AG10803 (cell line): Measurements from ENCODE around the gene ARFGAP1.

Source experiments
- DNase-seq: peaks from one replicate; pipeline ENCODE4 v3.0.0; 2010; ENCODE audit warnings: low read depth
- H3K4me3 ChIP-seq: 2 replicates; pipeline ENCODE4 v1.5.1; 2011; ENCODE audit warnings: mild to moderate bottlenecking, low read length, control low read depth
- TF ChIP-seq, protein P1 (sequence below): conservative IDR thresholded peaks from 2 replicates; pipeline ENCODE4 v1.5.1; 2011; ENCODE audit warnings: mild to moderate bottlenecking, low read length, control low read depth, inconsistent platforms

Gene ARFGAP1

DNA sequence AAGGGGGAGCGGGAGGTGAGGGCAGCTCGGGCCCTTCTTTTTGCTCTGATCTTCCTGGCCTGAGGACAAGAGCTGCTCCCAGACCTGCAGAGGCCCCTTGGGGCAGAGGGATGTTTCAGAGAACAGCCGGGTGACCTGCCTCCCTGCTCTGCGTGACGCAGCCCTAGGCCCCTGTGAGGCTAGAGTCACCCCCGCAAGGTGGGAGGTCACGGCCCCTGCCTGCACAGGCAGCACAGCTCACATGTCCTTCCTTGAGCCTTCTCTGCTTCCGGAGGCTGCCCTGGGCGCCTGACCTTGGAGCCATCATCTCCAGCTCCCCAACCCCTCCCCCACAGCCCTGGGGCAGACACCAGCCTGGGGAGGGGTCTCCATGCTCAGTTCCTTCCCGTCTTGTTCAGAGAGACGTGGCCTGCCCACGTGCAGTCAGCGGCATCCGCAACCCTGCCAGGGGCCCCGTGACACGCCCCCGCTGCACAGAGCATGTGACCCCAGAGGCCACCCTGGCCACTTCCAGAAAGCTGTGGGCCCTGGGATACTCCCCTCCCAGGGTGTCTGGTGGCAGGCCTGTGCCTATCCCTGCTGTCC is 37.1 kb upstream of the ARFGAP1 start, which contains the start of gene BIRC7:
Gene BIRC7 (plus strand): TSS at position 507 of the 585 bp plus-strand sequence. CDS start 192 bp downstream, outside the sequence.
- H3K4me3 ChIP-seq: no peak within 1 kb of the TSS
- TF ChIP-seq, protein P1, sequence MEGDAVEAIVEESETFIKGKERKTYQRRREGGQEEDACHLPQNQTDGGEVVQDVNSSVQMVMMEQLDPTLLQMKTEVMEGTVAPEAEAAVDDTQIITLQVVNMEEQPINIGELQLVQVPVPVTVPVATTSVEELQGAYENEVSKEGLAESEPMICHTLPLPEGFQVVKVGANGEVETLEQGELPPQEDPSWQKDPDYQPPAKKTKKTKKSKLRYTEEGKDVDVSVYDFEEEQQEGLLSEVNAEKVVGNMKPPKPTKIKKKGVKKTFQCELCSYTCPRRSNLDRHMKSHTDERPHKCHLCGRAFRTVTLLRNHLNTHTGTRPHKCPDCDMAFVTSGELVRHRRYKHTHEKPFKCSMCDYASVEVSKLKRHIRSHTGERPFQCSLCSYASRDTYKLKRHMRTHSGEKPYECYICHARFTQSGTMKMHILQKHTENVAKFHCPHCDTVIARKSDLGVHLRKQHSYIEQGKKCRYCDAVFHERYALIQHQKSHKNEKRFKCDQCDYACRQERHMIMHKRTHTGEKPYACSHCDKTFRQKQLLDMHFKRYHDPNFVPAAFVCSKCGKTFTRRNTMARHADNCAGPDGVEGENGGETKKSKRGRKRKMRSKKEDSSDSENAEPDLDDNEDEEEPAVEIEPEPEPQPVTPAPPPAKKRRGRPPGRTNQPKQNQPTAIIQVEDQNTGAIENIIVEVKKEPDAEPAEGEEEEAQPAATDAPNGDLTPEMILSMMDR: no peak
- no peak for DNase-seq

DNA sequence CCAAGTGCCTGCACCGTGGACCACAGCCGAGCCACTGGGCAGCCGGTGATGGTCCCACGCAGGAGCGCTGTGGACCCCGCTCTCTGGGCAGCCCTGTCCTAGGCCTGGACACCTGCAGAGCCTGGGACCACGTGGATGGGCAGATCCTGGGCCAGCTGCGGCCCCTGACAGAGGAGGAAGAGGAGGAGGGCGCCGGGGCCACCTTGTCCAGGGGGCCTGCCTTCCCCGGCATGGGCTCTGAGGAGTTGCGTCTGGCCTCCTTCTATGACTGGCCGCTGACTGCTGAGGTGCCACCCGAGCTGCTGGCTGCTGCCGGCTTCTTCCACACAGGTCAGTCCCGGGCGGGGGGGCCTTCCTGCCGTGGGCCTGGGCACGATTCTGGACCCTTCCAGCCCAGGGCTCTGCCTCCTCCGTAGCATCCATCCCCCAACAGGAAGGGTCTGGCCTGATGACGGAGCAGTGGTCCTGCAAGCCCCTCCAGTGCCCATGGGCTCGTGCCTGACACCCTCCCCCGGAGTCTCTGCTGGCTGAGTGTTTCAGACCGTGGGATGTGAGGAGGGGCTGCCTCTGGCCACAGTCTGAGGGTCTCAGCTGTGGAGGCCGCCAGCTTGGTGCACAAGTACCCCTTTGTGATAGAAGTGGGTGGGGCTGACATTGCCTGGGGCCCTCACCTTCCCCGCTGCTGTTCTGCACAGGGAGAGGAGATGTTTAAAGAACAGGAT is 36.3 kb upstream of the ARFGAP1 start:
- TF ChIP-seq, protein P1: no peak
- DNase-seq: no peak
- no peak overlapping the region for H3K4me3 ChIP-seq

DNA sequence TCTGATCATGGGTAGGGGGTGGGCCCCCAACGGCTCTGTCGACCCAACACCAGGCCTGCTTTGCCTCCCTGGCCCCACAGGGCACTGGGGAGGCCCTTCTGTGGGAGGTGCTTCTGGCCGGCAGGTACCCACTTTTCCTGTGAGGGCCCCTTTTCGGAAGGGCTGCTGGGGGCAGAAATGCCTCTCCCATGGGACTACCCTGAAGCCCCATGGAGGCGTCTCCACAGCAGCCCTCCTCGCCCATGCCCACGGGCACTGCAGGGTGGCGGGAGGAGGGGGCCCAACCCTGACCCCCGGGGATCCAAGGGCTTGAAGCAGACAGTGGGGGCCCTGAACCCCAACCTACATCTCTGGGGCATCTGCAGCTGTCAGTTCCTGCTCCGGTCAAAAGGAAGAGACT is 34.6 kb upstream of the ARFGAP1 start:
- TF ChIP-seq, protein P1: no peak

DNA sequence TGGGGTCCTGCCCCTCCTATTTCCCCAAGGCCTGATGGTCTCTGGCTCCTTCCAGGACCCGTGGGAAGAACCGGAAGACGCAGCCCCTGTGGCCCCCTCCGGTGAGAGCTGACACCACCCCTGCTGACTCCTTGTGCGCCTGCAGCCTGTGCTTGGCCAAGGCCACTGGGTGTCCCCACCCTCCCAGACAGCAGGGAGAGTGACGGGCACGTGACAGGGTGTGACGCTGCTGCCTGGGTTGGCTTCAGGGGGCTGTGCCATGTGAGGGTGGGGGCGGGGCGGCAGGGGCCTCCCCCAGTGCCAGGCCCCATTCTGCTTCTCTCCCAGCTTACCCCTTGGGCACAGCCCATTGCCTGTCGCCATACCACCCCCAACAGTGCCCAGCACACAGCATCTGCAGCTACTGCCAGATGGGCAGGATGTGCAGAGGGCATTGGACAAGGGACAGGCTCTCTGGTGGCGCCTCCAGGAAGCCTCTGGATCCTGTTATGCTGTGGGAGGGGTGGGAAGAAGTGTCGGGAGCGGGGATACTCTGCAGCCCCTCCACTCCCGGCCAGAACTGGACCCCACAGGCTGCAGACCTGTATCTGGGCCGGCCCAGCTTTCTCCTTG is 34.0 kb upstream of the ARFGAP1 start:
- TF ChIP-seq, protein P1: no peak
- no peak for DNase-seq
- no peak overlapping the region for H3K4me3 ChIP-seq

More for the DNA sequence above, 34.6 kb upstream of the ARFGAP1 start:
- H3K4me3 ChIP-seq: no peak overlapping the region
- DNase-seq: no peak

GRCh38 chr20:63239431-63239830 is 33.2 kb upstream of the ARFGAP1 start:
- no peak for DNase-seq
- no peak overlapping the region for H3K4me3 ChIP-seq
- TF ChIP-seq, protein P1: no peak

DNA sequence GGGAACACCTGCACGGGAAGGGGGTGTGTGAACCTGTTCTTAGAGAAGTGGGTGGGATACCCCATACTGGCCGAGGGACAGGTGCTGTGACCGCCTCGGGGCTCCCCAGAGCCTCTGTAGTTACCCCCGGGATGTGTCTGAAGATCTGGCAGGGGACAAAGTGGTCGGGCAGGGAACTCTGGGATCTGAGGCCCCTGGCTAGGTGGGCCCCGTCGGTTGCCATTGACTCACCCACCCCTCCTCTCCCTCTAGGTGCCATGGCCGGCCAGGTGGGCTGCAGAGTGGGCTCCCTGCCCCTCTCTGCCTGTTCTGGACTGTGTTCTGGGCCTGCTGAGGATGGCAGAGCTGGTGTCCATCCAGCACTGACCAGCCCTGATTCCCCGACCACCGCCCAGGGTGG is 32.6 kb upstream of the ARFGAP1 start:
- TF ChIP-seq, protein P1: no peak
- no peak for DNase-seq
- no peak overlapping the region for H3K4me3 ChIP-seq
